GM12864 (cell line): ENCODE measurements around the gene CHD1L.

Source experiments
- DNase-seq: peaks from one replicate; pipeline ENCODE4 v3.0.0-alpha.2; 2011; ENCODE audit warnings: low read depth
- H3K4me3 ChIP-seq: 2 replicates; pipeline ENCODE4 v1.5.1; 2011; ENCODE audit warnings: mild to moderate bottlenecking, low read depth, low read length, control low read depth
- TF ChIP-seq, protein P1 (sequence below): IDR thresholded peaks from 2 replicates; pipeline ENCODE4 v1.5.1; 2011; ENCODE audit warnings: low read depth, mild to moderate bottlenecking, moderate library complexity, low read length, control low read depth, inconsistent platforms; ENCODE audit errors: missing control alignments

The CHD1L gene

GRCh38 chr1:147241934-147242448 lies 493 bp upstream of the CHD1L start:
- TF ChIP-seq, protein P1, sequence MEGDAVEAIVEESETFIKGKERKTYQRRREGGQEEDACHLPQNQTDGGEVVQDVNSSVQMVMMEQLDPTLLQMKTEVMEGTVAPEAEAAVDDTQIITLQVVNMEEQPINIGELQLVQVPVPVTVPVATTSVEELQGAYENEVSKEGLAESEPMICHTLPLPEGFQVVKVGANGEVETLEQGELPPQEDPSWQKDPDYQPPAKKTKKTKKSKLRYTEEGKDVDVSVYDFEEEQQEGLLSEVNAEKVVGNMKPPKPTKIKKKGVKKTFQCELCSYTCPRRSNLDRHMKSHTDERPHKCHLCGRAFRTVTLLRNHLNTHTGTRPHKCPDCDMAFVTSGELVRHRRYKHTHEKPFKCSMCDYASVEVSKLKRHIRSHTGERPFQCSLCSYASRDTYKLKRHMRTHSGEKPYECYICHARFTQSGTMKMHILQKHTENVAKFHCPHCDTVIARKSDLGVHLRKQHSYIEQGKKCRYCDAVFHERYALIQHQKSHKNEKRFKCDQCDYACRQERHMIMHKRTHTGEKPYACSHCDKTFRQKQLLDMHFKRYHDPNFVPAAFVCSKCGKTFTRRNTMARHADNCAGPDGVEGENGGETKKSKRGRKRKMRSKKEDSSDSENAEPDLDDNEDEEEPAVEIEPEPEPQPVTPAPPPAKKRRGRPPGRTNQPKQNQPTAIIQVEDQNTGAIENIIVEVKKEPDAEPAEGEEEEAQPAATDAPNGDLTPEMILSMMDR, result no peak
- peak overlapping the region; percentile 73 for H3K4me3 ChIP-seq
- no peak for DNase-seq

DNA sequence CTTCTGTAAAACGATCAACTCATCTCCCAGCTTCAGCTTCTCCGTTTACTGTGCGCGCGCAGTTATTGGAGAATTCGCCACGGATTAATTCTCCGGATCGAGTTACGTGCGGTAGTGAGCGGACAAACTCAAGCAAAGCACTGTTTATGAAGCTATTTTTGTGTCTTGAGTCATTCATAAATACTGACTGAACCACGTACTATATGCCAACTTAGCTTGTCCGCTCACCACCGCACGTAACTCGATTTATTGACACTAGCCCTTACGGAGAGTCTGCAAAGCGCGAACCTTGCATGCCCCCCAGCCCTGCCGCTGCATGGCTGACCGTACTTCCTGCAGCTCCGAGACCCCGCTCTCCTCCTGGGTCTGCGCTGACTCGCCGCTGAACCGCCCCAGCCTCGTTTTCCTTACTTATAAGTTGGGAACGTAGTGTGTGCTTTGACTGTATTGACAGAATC lies 773 bp downstream of the CHD1L start:
- DNase-seq, result no peak
- TF ChIP-seq, protein P1, result no peak
- peak overlapping the region; percentile 73 for H3K4me3 ChIP-seq

DNA sequence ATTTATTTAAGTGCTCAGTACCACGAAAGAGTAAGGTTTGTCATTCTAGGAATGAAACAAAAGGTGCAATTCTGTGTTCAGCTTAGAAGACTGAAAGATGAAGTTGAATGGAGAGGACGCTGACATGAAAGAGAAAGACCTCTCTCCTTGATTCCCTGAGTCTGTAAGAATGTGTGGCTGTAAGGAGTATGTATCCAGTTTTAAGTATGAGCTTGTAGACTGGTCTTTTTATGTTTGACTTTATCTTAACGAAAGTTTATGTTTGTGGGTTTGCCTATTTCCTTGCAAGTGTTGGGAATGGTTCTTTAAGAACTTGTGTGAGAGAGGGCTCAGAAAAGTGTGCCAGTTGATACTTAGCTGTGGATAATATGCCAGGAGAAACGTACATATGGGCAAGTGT lies 1.4 kb downstream of the CHD1L start:
- no peak for DNase-seq
- TF ChIP-seq, protein P1, result no peak
- peak overlapping the region; percentile 73 for H3K4me3 ChIP-seq

- TF ChIP-seq, protein P1, result no peak
- no peak for DNase-seq
- H3K4me3 ChIP-seq, result no peak overlapping the region
Measured at GRCh38 chr1:147245129-147245528, 2.6 kb downstream of the CHD1L start.

DNA sequence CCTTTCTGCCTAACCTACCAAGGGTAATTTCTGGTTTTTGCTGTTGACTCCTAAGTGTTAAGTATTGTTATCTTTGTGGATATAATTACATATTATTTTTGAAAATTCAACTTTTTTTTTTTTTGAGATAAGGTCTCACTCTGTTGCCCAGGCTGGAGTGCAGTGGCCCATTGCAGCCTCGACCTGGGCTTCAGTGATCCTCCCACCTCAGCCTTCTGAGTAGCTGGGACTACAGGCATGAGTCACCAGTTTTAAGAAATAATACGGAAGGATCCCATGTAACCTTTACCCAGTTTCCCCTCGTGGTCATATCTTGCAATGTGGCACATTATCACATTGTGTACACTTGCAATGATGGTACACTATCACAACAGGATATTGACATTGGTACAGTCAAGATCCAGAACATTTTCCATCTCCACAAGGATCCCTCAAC lies 3.1 kb downstream of the CHD1L start:
- TF ChIP-seq, protein P1, result no peak
- DNase-seq, result no peak
- no peak overlapping the region for H3K4me3 ChIP-seq

GRCh38 chr1:147246044-147246690 lies 3.7 kb downstream of the CHD1L start:
- no peak for DNase-seq
- H3K4me3 ChIP-seq, result no peak overlapping the region
- TF ChIP-seq, protein P1, result no peak

- TF ChIP-seq, protein P1, result no peak
- H3K4me3 ChIP-seq, result no peak overlapping the region
- no peak for DNase-seq
Measured at GRCh38 chr1:147246910-147247655, 4.6 kb downstream of the CHD1L start.
